Activated gamma-delta T cell treated with Interleukin-2 at 50 U/mL for 16 hours (primary cell): Measurements from ENCODE around the gene CAPN6.

Experiments
- DNase-seq: peaks from one replicate; pipeline ENCODE4 v3.0.0-alpha.2; 2020

The CAPN6 gene, protein sequence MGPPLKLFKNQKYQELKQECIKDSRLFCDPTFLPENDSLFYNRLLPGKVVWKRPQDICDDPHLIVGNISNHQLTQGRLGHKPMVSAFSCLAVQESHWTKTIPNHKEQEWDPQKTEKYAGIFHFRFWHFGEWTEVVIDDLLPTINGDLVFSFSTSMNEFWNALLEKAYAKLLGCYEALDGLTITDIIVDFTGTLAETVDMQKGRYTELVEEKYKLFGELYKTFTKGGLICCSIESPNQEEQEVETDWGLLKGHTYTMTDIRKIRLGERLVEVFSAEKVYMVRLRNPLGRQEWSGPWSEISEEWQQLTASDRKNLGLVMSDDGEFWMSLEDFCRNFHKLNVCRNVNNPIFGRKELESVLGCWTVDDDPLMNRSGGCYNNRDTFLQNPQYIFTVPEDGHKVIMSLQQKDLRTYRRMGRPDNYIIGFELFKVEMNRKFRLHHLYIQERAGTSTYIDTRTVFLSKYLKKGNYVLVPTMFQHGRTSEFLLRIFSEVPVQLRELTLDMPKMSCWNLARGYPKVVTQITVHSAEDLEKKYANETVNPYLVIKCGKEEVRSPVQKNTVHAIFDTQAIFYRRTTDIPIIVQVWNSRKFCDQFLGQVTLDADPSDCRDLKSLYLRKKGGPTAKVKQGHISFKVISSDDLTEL

GRCh38 chrX:111270339-111270738 is at the start of gene CAPN6:
Gene CAPN6 (minus strand): TSS chrX:111270483. CDS start chrX:111263936, 6,547 bp downstream.
- DNase-seq = no peak

GRCh38 chrX:111319451-111319850 is 49.2 kb upstream of the CAPN6 start:
- no peak for DNase-seq

- DNase-seq = no peak
Observed at GRCh38 chrX:111318901-111319300, 48.6 kb upstream of the CAPN6 start.

- no peak for DNase-seq
Observed at GRCh38 chrX:111309083-111309482, 38.8 kb upstream of the CAPN6 start.

DNA sequence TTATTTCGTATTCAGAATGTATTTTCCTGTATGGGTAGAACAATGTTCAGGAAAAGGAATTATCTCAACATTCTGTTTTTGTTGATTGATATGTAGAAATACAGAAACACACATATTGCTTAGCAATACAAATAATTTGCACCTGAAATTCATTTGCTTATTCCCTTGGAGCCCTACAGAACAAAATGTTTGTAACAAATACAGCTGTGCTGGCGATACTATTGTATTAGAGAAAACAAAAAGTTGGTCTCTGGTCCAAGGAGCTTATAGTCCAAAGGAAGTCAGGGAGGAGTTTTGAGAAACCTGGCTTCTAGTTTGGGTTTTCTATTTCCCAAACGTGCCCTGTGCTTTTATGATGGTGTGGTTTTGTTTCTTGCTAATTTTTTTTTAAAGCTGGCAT is 37.8 kb upstream of the CAPN6 start:
- DNase-seq = no peak

DNA sequence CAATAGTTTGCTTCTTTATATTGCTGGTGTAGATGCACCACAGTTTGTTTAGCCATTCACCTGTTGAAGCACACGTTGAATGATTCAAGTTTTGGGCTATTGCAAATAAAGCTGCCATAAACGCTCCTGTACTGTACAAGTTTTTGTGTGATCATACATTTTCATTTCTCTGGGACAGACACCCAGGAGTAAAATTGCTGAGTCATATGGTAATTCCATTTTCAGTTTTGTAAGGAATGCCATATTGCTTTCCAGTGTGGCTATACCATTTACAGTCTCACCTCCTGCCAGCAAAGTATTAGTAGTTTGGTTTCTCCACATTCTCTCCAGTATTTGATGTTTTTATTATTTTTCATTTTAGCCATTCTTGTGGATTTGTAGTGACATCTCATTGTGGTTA is 32.0 kb upstream of the CAPN6 start:
- DNase-seq = no peak

GRCh38 chrX:111288841-111289240 is 18.6 kb upstream of the CAPN6 start:
- DNase-seq = no peak

- no peak for DNase-seq
Observed at GRCh38 chrX:111284631-111285293, 14.5 kb upstream of the CAPN6 start.

DNA sequence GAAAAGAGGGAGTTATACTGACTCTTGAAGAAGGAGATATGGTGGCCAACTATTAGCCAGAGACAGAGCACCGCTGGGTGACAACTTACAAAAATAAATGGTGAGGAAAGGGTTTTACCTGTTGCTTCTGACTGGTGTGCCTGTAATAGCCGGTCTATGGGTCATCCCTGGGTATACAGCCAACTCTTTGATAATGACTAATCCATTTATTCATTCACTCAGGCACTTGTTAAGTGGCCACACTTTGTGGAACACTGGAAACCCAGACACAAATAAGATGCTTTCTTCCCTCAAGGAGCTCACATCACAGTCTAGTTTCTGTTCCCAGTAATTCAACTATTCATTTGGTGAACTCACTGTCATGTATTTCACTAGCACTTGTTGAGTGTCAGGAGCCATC is 13.2 kb upstream of the CAPN6 start:
- no peak for DNase-seq

DNA sequence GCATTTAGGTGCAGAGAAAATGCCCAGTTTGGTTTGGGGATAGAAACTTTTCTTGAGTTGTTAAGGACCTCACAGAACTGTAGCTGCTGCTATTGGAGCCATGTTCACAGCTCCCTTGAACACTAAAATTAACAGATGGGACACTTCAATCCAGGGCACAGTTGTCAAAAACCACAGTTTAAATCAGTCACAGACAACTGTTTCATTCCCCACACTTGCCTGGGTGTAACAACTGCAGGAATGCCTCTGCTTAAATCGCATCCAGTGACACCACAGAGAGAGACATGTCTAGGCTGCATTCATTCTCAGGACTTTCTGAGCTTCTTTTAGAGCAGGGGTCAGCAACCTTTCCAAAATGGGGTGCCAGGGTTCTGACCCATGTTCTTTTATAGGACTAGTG is 12.7 kb upstream of the CAPN6 start:
- DNase-seq = no peak

DNA sequence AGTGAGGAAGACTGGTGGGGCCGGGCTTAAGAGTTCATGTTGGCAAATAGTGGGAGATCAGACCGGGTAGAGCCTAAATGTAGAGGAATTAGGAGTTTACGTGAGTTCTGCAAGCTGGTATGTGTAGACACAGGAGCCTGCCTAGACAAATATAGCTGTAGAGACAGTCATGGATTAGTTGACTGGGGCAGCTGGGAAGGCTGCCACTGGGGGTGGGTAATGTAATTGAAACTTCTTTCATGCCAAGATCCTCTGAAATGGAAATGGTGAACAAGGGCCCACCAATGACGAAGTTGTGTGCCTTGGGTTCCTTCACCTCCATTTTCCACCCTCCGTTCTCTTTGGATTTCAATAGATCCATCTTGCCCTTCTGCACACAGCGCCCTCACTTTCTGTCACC is 11.9 kb upstream of the CAPN6 start:
- no peak for DNase-seq

DNA sequence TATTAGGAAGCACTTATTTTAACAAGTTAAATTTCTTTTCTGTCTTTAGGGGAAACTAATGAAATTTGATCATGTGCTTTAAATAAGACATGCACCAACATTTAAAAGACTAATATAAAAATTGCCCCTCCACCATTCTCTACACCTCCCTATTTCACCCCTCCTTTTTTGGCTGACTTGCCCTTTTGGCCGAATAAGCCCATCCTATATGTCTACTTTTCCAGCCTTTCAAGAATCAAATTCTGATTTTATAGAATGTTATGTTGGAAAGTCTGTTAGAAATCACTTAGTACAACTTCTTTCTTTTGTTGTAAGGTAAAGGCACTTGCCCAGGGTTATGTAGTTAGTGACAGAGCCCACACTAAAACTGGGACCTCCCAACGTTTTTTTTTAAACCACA is 1.8 kb downstream of the CAPN6 start:
- DNase-seq = no peak

DNA sequence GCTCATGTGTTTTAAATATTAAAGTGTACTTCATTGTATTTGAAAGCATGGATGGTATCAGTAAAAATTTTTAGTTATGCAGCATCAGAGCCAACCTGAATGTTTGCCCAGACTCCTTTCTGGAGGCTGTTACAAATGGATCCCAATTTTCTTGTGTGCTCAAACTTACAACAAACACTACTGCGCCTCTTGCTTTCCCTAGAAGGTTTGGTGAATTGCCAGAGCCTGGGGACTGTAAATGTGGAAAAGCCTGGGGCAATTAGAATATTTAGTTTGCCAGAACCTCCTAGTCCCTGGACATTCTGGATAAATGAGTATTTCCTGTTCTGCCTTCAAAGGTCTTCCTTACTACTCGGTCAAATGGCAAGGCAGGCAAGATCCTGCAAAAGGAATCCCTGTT is 4.8 kb downstream of the CAPN6 start:
- DNase-seq = no peak

- no peak for DNase-seq
Observed at GRCh38 chrX:111264385-111264784, 5.9 kb downstream of the CAPN6 start.

- DNase-seq = no peak
Observed at GRCh38 chrX:111262086-111262485, 8.2 kb downstream of the CAPN6 start.

- no peak for DNase-seq
Observed at GRCh38 chrX:111260451-111260850, 9.8 kb downstream of the CAPN6 start.

GRCh38 chrX:111259559-111259958 is 10.7 kb downstream of the CAPN6 start:
- no peak for DNase-seq

DNA sequence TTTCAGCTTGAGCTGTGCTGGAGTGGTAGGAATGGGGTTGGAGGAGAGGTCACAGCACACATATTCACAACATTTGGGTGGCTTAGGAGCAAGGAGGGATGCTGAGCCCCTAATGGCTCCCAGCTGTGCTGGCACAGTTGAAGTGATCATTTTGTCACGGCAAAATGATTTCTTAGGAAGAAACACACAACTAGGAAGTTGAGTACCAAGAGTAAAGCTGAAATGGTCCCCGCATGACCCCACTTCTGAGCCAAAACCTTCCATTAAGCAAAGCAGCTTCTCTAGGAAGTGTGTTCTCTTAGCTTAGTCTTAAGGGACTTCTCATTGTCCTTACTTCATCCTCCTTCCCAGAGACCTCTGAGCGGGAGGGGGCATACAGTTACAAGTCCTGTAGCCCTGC is 12.6 kb downstream of the CAPN6 start:
- no peak for DNase-seq

DNA sequence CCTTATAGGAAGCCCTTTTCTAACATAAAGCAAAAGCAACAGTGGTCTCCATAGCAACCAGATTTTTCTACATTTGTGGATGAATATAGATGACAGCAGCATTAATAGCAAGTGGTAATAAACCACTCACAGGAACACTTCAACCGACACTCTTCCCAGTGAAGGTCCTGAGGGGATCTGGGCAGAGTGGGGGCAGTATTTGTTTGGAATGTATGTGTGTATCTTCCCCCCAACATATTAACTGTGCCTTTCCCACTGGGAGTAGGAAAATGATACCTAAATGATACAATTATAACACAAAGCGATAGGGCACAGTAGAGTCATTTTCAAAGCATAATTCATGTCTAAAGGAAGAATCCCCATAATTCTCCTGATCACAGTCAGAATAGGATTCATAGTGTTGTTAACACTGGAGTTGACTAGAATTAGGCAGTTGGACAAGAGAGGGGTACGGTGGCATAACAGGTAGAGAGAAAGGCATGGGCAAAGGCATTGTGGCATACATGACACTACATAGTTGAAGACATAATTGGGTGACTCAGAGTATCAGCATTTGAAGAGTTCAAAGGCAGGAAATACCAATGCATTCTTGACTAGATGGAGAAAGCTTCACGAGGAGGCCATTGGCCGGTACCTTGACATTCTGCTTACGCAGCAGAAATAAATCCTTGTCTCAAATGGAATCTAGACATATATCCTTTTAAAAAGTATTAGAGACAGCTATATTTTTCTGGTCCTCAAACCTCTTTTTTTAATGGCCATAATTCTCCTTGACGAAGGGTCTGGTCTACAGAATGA is 15.2 kb downstream of the CAPN6 start:
- DNase-seq = no peak

DNA sequence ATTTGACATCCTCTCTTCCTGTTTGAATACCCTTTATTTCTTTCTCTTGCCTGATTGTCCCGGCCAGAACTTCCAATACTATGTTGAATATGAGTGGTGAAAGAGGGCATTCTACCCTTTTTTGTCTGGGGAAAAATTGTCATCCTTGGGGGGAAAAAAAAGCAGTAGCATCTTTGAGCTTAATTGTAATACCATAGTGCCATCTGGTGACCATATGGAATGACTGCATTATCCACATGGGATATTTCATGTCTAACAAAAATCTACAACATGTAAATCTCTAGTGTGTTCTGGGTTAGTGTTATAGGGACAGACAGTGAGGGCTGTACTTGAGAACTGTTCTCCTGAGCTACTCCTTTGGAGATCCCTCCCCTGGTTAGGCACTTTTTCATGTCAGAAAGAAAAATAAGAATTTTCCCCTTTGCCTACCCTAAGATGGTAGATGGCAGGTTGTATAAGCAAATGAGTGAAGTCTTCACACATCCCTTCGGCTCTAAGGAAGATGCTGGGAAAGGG is 26.0 kb downstream of the CAPN6 start:
- no peak for DNase-seq

- no peak for DNase-seq
Observed at GRCh38 chrX:111216293-111216801, 53.9 kb downstream of the CAPN6 start.

DNA sequence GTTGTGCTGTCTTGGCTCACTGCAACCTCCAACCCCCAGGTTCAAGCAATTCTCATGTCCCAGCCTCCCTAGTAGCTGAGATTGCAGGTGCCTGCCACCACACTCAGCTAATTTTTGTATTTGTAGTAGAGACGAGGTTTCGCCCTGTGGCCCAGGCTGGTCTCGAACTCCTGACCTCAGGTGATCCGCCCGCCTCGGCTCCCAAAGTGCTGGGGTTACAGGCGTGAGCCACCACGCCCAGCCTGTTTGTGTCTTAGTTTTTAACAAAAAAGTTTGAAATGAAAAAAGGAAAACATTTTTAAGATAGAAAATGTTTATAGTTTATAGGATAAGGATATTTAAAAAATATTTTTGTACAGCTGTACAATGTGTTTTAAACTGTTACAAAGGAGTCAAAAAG is 62.4 kb downstream of the CAPN6 start:
- no peak for DNase-seq

GRCh38 chrX:111200327-111200726 is 70.0 kb downstream of the CAPN6 start:
- no peak for DNase-seq
